Embryonic facial prominence (tissue), 1 donor: ENCODE measurements around the gene NAALADL2.
"Not testable (repeated sequence)": the region's sequence is repeated elsewhere in the genome, so short reads cannot be mapped to it uniquely, and the experiment has no call there.

Source experiments
- DNase-seq: peaks from one replicate; pipeline ENCODE4 v3.0.0-alpha.2; 2016; ENCODE audit errors: extremely low spot score

The NAALADL2 gene

GRCh38 chr3:175479175-175479574, 620.0 kb downstream of the NAALADL2 start:
- DNase-seq, result no peak

- no peak for DNase-seq
Measured at GRCh38 chr3:175479800-175480199, 620.7 kb downstream of the NAALADL2 start.

GRCh38 chr3:175484666-175485065, 625.5 kb downstream of the NAALADL2 start:
- no peak for DNase-seq

- DNase-seq, result no peak
Measured at GRCh38 chr3:175485436-175485835, 626.3 kb downstream of the NAALADL2 start.

- no peak for DNase-seq
Measured at GRCh38 chr3:175486255-175486654, 627.1 kb downstream of the NAALADL2 start.

GRCh38 chr3:175489406-175489805, 630.3 kb downstream of the NAALADL2 start:
- DNase-seq, result no peak

GRCh38 chr3:175493301-175493700, 634.2 kb downstream of the NAALADL2 start:
- no peak for DNase-seq

- DNase-seq, result no peak
Measured at GRCh38 chr3:175495331-175495730, 636.2 kb downstream of the NAALADL2 start.

- DNase-seq, result no peak
Measured at GRCh38 chr3:175502155-175502554, 643.0 kb downstream of the NAALADL2 start.

- DNase-seq, result no peak
Measured at GRCh38 chr3:175511219-175511785, 652.2 kb downstream of the NAALADL2 start.

- no peak for DNase-seq
Measured at GRCh38 chr3:175512700-175513099, 653.6 kb downstream of the NAALADL2 start.

- DNase-seq, result no peak
Measured at GRCh38 chr3:175518459-175518858, 659.3 kb downstream of the NAALADL2 start.

- no peak for DNase-seq
Measured at GRCh38 chr3:175521406-175521805, 662.3 kb downstream of the NAALADL2 start.

- no peak for DNase-seq
Measured at GRCh38 chr3:175526191-175526590, 667.1 kb downstream of the NAALADL2 start.

GRCh38 chr3:175526609-175527280, 667.6 kb downstream of the NAALADL2 start:
- DNase-seq, result no peak

GRCh38 chr3:175528693-175529092, 669.6 kb downstream of the NAALADL2 start:
- DNase-seq, result not testable (repeated sequence)

- no peak for DNase-seq
Measured at GRCh38 chr3:175535351-175535750, 676.2 kb downstream of the NAALADL2 start.

- DNase-seq, result no peak
Measured at GRCh38 chr3:175546115-175546514, 687.0 kb downstream of the NAALADL2 start.

GRCh38 chr3:175552929-175553328, 693.8 kb downstream of the NAALADL2 start:
- no peak for DNase-seq

- DNase-seq, result no peak
Measured at GRCh38 chr3:175554801-175555200, 695.7 kb downstream of the NAALADL2 start.

- no peak for DNase-seq
Measured at GRCh38 chr3:175558261-175558660, 699.1 kb downstream of the NAALADL2 start.

- no peak for DNase-seq
Measured at GRCh38 chr3:175564363-175564762, 705.2 kb downstream of the NAALADL2 start.

- DNase-seq, result no peak
Measured at GRCh38 chr3:175571096-175571495, 712.0 kb downstream of the NAALADL2 start.

GRCh38 chr3:175573226-175573625, 714.1 kb downstream of the NAALADL2 start:
- DNase-seq, result no peak
